Measurements from ENCODE around the gene AKAP10. TPM values are rescaled to one million over a fixed set of nuclear protein-coding genes. Genes with fewer than 3 reads are reported as not detected.

The AKAP10 gene
- total and polyA plus RNA-seq, 2 of the 8 experiments (the other 6 are each of a cell fraction or from before 2014, with no cell fraction given) = 13.3 to 27.0 TPM

DNA sequence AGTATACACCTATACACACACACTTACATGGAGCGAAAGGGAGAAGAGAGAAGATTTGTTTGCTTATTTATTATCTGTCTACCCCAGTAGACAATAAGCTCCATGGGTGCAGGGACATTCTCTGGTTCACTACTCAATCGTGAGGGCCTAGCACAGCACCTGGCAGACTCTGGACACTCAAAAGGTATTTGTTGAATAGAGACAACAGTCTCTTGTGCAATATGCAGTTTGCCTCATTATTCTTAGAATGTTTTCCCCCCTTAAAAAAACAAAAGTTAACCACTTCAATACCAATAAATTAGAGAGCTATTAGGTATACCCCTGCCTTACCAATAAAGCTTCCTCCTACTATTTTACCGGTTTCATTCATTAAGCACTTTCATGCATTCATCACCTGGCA lies 2.0 kb downstream of the AKAP10 start (continued):
- no peak for TF ChIP-seq E2F6 (IDR thresholded peaks at IDR 0.05)
- no peak for TF ChIP-seq BRCA1 (IDR thresholded peaks at IDR 0.05; ENCODE audit: low read depth, low read length)
- TF ChIP-seq RNF2 (IDR thresholded peaks at IDR 0.05; ENCODE audit: borderline replicate concordance, low read depth, low read length, missing control alignments, poor library complexity, severe bottlenecking) = no peak

Data from H1 (cell line).